Activated CD8-positive, alpha-beta memory T cell treated with anti-CD3 and anti-CD28 coated beads for 24 hours (primary cell): ENCODE measurements around the gene BRIP1.
"Not testable (repeated sequence)": the region's sequence is repeated elsewhere in the genome, so short reads cannot be mapped to it uniquely, and the experiment has no call there.

Source experiments
- DNase-seq: peaks from one replicate; pipeline ENCODE4 v3.0.0-alpha.2; 2020

BRIP1 gene

DNA sequence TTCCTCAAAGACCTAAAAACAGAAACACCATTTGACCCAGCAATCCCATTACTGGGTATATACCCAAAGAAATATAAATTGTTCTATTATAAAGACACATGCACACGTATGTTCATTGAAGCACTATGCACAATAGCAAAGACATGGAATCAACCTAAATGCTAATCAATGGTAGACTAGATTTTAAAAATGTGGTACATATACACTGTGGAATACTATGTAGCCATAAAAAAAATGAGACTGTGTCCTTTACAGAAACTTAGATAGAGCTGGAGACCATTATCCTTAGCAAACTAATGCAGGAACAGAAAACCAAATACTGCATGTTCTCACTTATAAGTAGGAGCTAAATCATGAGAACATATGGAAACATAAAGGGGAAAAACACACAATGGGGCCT lies 36.5 kb downstream of the BRIP1 start:
- not testable (repeated sequence) for DNase-seq

- not testable (repeated sequence) for DNase-seq
These were observed 37.1 kb downstream of the BRIP1 start for GRCh38 chr17:61826198-61826597.

DNA sequence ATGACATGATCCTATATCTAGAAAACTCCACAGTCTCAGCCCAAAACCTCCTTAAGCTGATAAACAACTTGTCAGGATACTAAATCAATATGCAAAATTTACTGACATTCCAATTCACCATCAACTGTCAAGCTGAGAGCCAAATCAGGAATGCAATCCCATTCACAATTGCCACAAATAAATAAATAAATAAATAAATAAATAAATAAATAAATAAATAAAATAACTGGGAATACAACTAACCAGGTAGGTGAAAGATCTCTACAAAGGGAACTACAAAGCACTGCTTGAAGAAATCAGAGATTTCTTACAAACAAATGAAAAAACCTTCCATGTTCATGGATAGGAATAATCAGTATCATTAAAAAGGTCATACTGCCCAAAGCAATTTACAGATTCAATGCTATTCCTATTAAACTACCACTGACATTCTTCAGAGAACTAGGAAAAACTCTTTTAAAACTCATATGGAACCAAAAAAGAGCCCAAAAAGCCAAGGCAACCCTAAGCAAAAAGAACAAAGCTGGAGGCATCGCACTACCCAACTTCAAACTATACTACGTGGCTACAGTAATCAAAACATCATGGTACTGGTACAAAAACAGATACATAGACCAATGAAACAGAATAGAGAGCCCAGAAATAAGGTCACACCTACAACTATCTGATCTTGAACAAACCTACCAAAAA lies 37.7 kb downstream of the BRIP1 start:
- no peak for DNase-seq

DNA sequence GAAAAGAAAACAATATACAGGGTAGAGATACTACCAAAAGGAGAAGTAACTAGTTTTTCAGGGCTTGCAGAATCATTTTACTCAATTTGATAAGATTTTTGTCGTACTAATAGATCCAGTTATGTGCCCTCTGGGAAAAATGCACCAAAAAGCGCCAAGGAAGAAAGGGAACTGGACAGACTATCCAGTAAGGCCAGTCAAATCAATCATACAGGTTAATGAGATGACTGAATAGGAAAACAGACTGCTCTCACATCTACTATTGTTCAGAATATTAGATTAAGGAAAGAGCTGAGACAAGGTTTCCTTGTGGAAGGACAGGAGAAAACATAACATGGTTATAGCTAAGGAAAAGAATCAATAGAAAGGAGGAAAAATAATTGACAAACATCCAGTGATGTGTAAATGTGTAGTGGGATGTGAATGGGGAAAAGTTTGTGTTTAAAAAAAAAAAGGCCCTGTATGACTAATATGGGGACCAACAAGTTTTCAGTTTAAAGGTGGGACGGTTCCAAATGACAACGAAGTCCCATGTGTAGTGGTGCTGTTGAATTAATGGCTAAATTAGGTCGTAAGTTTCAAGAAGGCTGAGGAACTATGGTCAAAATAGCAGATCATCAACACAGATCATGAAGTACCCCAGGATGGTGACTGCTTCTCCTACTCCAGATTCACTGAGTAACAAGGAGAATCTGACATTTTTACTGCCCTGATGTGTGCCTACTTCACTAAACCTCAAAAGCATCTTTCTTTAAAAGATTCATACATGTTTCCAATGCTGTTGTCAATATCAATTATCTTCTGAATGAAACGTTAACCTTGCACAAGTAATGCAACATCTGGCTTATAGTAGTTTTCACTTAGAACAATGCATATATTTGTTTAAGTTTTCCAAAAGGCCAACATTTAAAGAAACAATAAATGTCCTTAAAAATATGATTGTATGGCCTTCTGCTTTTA lies 40.7 kb downstream of the BRIP1 start:
- no peak for DNase-seq

DNA sequence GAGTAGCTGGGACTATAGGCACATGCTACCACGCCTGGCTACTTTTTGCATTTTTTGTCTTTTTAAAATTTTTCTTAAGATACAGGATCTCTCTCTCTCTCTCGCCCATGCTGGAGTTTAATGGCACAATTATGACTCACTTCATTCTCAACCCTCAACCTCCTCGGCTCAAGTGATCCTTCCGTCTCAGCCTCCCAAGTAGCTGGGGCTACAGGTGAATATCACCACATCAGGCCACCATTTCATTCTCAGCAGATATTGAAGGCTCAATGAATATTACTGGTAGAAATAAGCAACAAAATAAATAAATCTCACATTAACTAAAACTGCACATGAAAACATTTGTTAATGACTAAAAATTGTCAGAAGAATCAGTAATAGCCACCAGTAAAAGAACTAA lies 41.7 kb downstream of the BRIP1 start:
- DNase-seq = no peak

DNA sequence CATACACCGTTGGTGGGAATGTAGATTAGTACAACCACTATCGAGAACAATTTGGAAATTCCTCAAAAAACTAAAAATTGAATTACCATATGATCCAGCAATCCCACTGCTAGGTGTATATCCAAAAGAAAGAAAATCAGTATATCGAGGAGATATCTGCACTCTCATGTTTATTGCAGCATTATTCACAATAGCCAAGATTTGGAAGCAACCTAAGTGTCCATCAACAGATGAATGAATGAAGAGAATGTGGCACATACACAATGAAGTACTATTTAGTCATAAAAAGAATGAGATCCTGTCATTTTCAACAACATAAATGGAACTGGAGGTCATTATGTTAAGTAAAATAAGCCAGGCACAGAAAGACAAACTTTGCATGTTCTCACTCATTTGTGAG lies 44.1 kb downstream of the BRIP1 start:
- not testable (repeated sequence) for DNase-seq

DNA sequence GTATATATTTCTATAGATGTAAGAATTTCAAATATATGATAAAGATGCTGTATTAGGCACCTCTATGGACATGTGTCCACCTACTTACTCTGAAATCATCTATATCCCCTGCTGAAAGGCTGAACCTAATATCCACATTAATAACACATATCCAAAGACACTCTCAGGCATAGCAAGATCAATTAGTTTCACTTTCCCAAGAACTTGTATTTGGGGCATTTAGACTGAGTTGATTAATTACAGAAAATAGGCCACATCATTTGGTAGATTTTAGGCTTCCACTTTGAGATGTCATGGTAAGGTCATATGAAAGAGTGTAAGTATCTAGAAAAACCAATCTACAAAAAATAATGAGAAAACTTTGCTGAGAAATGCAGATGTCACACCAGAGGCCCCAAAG lies 45.1 kb downstream of the BRIP1 start:
- DNase-seq = no peak

DNA sequence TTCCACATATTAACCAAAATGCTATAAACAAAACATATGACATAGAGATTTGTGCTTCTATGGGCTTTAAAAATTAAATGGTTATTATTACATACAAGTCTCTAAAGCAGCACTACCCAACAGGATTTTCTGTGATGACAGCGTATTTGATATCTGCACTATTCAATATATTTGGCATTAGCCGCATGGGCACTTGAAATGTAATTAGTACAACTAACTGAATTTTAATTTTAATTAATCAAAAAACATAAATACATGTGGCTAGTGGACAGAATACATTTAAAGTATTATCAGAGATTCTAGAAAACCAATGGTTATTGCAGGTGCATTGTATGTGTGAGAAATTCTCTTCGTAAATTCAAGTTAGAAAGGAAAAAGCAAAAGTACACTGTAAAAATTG lies 45.9 kb downstream of the BRIP1 start:
- DNase-seq = no peak

DNA sequence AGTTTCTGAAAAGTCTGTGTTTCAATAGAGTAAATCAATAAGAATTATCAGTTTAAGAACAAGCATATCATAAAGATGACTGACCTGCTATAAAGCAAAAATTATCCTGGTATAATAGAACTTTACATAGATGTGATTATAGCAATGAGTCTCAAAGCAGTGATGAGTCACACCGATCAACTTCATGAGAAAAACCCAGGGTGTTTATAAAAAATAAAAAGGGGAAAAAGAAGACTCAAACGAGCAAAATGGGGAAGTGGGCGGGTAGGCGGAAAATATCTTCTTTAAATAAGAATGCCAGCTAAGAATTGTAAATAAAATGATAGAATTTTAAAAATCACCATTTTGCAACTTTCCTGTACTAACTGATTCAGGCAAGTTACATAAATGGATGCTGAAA lies 46.8 kb downstream of the BRIP1 start:
- DNase-seq = no peak

DNA sequence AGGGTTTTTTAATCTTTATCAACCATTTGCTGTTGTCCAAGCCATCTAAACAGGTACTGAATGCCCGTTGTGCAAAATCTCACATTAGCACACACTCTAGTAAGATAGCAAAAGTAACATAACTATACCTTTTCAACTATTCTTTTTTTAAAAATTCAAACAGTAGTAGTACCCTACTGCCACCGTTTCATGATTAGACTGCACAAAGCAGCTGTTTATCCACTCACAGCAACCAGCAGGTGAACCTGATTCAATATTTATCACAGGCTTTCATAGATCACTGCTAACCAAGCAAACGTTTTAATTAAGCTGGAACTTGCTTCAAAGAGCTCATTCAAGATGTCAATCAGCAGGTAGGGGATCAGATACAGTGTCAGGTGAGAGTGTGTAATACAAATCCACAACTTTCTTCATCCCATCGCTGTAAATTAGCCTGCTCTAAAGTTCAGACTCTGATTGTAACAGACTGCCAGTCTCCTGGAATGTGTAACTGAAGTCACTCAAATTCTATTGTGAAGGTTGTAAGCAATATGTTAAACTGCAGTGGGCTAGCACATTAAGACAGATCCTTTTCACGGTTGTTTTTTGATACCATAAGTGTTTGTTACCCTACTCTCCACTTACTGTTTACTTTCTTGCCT lies 47.3 kb downstream of the BRIP1 start:
- no peak for DNase-seq

GRCh38 chr17:61814485-61814884 lies 48.8 kb downstream of the BRIP1 start:
- no peak for DNase-seq

DNA sequence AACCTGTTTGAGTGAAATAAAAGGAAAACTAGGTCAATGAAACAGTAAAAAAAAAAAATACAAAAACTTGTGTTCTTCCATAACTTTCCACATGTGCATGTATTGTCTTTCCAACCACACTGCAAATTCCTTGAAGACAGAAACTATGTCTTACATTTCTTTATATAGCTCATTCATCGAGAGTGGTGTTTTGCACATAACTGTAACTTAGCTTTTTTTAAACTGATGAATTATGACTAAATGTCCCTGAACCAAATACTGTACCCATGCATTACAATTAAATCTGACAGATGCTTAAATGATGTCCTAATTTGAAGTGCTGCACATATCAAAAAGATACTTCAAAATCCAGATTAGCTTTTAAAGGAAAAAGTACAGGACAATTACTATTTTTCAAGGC lies 50.1 kb downstream of the BRIP1 start:
- no peak for DNase-seq

GRCh38 chr17:61812747-61813146 lies 50.6 kb downstream of the BRIP1 start:
- DNase-seq = no peak

- no peak for DNase-seq
These were observed 53.4 kb downstream of the BRIP1 start for GRCh38 chr17:61809816-61810392.

DNA sequence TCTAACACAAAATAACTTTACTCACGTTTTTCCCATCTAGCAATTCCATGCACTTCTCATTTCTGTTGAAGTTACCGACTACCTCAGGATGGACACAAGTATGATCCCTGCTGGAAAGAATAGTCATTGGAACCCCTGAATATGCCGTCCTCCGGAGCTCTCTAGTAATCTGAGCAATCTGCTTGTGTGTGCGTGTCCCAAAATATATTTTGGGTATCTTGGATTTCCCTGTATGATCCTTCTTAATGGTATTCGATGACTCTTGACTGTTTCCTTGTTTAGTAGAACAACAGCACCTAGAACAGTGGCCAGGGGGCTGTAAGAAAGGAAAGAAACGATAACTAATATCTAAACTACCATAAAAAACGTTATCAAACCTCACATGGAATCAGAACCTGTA lies 54.9 kb downstream of the BRIP1 start:
- DNase-seq = no peak

DNA sequence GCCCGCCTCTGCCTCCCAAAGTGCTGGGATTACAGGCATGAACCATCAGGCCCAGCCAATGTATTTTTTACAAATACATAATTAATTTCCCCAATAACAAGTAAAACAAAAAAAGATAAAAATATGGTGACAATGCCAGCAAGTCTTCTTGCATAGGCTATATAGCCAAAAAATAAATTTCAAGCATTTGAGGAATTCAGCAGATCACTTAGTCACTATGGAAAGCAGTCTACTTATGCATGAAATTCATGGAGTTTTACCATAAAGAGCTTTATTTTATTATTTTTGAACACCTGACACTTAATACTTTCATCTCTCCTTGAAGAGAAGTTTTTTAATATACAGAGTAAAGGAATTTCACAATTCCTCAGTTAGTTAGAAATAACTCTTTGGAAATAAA lies 56.4 kb downstream of the BRIP1 start:
- no peak for DNase-seq

DNA sequence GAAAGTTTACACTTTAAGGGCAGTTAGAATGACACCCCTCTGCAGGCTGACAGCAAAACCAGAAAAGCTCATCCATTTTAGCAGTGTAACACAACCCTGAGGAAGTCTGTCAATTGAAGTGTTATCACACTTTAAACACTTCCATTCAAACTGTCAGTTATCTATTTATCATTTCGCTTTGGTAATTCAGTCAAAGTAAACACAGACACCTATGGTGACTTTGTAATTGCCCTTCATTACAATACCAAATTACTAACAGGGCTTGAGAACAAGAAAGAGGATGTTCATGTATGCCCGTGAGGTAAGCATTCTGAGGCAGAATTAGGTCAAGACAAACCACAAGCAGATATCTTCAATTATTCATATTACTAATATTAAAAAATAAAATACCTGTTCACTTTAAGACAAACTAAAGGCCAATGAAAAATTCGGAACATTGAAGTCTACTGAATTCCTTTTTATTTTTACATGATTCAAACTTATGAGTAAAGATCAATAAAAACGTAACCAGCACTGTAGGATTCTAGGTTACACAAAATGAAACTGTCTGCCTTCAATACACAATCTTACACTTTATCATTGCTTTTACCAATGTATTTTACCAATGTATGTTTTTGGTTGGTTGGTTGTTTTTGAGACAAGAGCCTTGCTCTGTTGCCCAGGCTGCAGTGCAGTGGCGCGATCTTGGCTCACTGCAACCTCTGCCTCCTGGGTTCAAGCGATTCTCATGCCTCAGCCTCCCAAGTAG lies 57.1 kb downstream of the BRIP1 start:
- no peak for DNase-seq

DNA sequence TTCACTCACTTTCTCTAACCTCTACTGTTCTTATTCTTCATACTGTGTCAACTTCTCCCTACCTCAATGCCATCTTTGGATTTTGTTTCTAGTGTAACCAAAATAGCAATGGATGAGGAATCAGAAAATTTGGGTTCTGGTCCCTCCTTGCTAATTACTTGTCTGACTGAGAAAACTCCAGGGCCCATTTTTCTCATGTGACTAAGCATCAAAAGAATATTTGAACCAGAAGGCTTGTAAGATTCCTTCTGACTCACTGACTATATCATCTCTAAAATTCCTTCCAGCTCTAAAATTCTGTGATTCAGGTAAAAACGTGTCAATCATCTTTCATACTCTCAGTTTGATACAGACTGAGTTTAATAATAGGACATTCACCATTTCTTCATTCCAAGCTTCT lies 57.9 kb downstream of the BRIP1 start:
- no peak for DNase-seq

DNA sequence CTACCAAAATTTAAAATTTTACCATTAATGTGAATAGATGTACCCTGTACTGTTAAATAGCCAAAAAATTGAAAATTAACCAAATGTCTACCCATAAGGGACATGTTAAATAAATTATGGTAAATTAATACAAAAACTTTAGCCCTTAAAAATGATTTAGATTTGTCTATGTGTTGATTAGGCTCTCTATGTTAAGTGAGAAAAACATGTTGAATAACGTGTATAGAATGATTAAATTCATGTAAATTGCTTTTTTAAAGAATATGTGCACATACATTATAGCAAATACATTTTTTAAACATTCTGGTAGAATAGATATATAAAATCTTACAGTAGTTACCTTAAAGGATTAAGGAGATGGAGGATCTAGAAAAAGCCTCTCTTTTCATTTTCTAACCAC lies 59.5 kb downstream of the BRIP1 start:
- no peak for DNase-seq

DNA sequence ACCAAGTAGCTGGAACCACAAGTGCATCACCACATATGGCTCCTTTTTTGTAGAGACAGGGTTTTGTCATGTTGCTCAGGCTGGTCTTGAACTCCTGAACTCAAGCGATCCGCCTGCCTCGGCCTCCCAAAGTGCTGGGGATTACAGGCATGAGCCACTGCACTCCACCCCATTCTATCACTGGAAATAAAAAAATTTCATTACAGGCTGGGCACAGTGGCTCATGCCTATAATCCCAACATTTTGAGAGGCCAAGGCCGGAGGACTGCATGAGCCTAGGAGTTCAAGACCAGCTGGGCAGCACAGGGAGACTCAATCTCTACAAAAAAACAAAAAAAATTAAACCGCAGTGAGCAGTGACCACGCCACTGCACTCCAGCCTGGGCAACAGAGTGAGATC lies 60.1 kb downstream of the BRIP1 start:
- DNase-seq = no peak

GRCh38 chr17:61799812-61800484 lies 63.4 kb downstream of the BRIP1 start:
- DNase-seq = no peak

- DNase-seq = no peak
These were observed 66.0 kb downstream of the BRIP1 start for GRCh38 chr17:61797283-61797682.
